ENCODE data around the gene GCH1.
"Not testable (repeated sequence)": the region's sequence is repeated elsewhere in the genome, so short reads cannot be mapped to it uniquely, and the experiment has no call there.

Gene GCH1

DNA sequence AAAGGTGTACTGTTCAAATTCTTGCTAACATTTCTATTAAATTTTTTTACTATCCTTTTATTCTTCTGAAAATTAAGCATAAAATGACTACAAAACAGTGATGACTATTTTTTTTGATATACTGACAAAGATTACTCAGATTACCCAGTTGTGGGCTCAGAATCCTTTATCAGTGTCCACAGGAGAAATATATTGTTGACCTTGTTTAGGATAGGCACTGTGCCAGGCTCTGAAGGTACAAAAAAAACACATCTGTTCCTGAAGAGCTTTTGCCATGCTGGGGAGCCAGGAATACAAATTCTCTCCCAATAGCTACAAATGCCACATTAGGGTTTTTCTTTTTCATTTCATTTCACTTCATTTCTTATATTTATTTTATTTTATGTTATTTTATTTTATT lies 26.9 kb upstream of the GCH1 start:
- H3K9ac ChIP-seq (ENCODE audit: low read length), result no peak overlapping the region
- no peak overlapping the region for H3K4me3 ChIP-seq (ENCODE audit: low read length)
- no peaks in the 10 kb centered on the region for H3K27me3 ChIP-seq (ENCODE audit: control insufficient read depth, insufficient read depth, low read length)
- no peak overlapping the region for H3K27ac ChIP-seq (ENCODE audit: low read length)
- no peaks in the 10 kb centered on the region for H3K36me3 ChIP-seq (ENCODE audit: control insufficient read depth, low read depth, low read length)
- no peaks in the 10 kb centered on the region for H3K9me3 ChIP-seq (ENCODE audit: control insufficient read depth, low read depth, low read length)
- H3K4me1 ChIP-seq (ENCODE audit: control insufficient read depth, low read depth, low read length), result no peaks in the 10 kb centered on the region

- Histone ChIP-seq H3K27ac (ENCODE audit: low read length) (no peak overlapping the region), H3K9ac (ENCODE audit: low read length) (no peak overlapping the region), H3K4me1 (ENCODE audit: control insufficient read depth, low read depth, low read length) (no peaks in the 10 kb centered on the region), H3K27me3 (ENCODE audit: control insufficient read depth, insufficient read depth, low read length) (no peaks in the 10 kb centered on the region), H3K4me3 (ENCODE audit: low read length) (no peak overlapping the region), H3K36me3 (ENCODE audit: control insufficient read depth, low read depth, low read length) (no peaks in the 10 kb centered on the region), H3K9me3 (ENCODE audit: control insufficient read depth, low read depth, low read length) (no peaks in the 10 kb centered on the region)
Measured at GRCh38 chr14:54928216-54928615, 25.6 kb upstream of the GCH1 start.

GRCh38 chr14:54927551-54927950 lies 24.9 kb upstream of the GCH1 start:
- H3K9ac ChIP-seq (ENCODE audit: low read length), result no peak overlapping the region
- no peaks in the 10 kb centered on the region for H3K36me3 ChIP-seq (ENCODE audit: control insufficient read depth, low read depth, low read length)
- H3K4me1 ChIP-seq (ENCODE audit: control insufficient read depth, low read depth, low read length), result no peaks in the 10 kb centered on the region
- no peaks in the 10 kb centered on the region for H3K9me3 ChIP-seq (ENCODE audit: control insufficient read depth, low read depth, low read length)
- H3K4me3 ChIP-seq (ENCODE audit: low read length), result no peak overlapping the region
- H3K27ac ChIP-seq (ENCODE audit: low read length), result no peak overlapping the region
- no peaks in the 10 kb centered on the region for H3K27me3 ChIP-seq (ENCODE audit: control insufficient read depth, insufficient read depth, low read length)

- H3K9ac ChIP-seq (ENCODE audit: low read length); H3K9me3 ChIP-seq (ENCODE audit: control insufficient read depth, low read depth, low read length); H3K4me1 ChIP-seq (ENCODE audit: control insufficient read depth, low read depth, low read length); H3K36me3 ChIP-seq (ENCODE audit: control insufficient read depth, low read depth, low read length); H3K27ac ChIP-seq (ENCODE audit: low read length); H3K4me3 ChIP-seq (ENCODE audit: low read length); H3K27me3 ChIP-seq (ENCODE audit: control insufficient read depth, insufficient read depth, low read length): not testable (repeated sequence)
Measured at GRCh38 chr14:54926570-54926969, 23.9 kb upstream of the GCH1 start.

DNA sequence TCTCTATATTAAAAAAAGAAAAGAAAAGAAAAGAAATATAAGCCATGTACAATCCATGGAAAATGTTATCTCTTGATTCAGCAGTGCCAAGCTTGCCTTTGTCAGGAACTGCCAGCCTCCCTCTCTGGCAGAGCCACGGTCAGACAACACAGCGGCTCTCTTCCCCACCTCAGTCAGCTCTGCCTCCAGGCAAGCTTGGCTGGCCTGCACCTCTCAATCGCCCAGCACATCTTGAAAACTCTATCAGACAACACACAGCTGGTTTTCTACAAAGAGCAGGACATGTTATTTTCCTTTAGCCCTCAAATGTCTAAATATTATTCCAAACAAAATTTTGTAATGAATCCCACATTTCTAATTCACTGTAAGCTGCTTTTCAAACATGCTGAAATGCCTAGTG lies 20.0 kb upstream of the GCH1 start:
- H3K9me3 ChIP-seq (ENCODE audit: control insufficient read depth, low read depth, low read length), result no peaks in the 10 kb centered on the region
- no peak overlapping the region for H3K9ac ChIP-seq (ENCODE audit: low read length)
- H3K27me3 ChIP-seq (ENCODE audit: control insufficient read depth, insufficient read depth, low read length), result no peaks in the 10 kb centered on the region
- H3K27ac ChIP-seq (ENCODE audit: low read length), result no peak overlapping the region
- H3K36me3 ChIP-seq (ENCODE audit: control insufficient read depth, low read depth, low read length), result no peaks in the 10 kb centered on the region
- H3K4me3 ChIP-seq (ENCODE audit: low read length), result no peak overlapping the region
- H3K4me1 ChIP-seq (ENCODE audit: control insufficient read depth, low read depth, low read length), result no peaks in the 10 kb centered on the region

GRCh38 chr14:54920052-54920451 lies 17.4 kb upstream of the GCH1 start:
- H3K9me3 ChIP-seq (ENCODE audit: control insufficient read depth, low read depth, low read length), result no peaks in the 10 kb centered on the region

GRCh38 chr14:54919330-54919729 lies 16.7 kb upstream of the GCH1 start:
- H3K36me3 ChIP-seq (ENCODE audit: control insufficient read depth, low read depth, low read length), result no peaks in the 10 kb centered on the region
- H3K27ac ChIP-seq (ENCODE audit: low read length), result no peak overlapping the region

More at GRCh38 chr14:54920052-54920451, 17.4 kb upstream of the GCH1 start:
- no peaks in the 10 kb centered on the region for H3K4me1 ChIP-seq (ENCODE audit: control insufficient read depth, low read depth, low read length)
- no peak overlapping the region for H3K4me3 ChIP-seq (ENCODE audit: low read length)
- no peak overlapping the region for H3K9ac ChIP-seq (ENCODE audit: low read length)
- no peaks in the 10 kb centered on the region for H3K27me3 ChIP-seq (ENCODE audit: control insufficient read depth, insufficient read depth, low read length)
- no peaks in the 10 kb centered on the region for H3K36me3 ChIP-seq (ENCODE audit: control insufficient read depth, low read depth, low read length)
- H3K27ac ChIP-seq (ENCODE audit: low read length), result no peak overlapping the region

DNA sequence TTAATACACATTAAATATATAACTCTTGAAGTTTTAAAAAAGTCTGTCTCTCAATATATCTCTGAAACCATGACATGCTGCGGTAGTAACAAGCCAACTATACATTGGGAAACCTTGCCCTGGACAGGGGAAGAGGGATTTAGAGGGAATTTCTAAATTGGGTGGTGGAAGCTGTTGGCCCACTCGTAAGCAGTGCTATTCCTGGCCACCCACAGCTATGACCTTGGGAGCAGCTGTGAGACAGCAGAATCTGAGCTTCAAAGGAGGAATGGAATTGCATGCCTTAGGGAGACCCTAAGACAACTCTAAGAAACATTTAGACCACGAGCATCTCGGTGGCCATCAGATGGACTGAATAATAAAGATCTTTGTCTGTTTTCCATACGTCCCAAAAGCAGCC lies 15.8 kb upstream of the GCH1 start:
- no peak overlapping the region for H3K27ac ChIP-seq (ENCODE audit: low read length)
- no peaks in the 10 kb centered on the region for H3K9me3 ChIP-seq (ENCODE audit: control insufficient read depth, low read depth, low read length)
- H3K4me1 ChIP-seq (ENCODE audit: control insufficient read depth, low read depth, low read length), result no peaks in the 10 kb centered on the region
- no peak overlapping the region for H3K4me3 ChIP-seq (ENCODE audit: low read length)
- no peaks in the 10 kb centered on the region for H3K36me3 ChIP-seq (ENCODE audit: control insufficient read depth, low read depth, low read length)
- no peaks in the 10 kb centered on the region for H3K27me3 ChIP-seq (ENCODE audit: control insufficient read depth, insufficient read depth, low read length)
- H3K9ac ChIP-seq (ENCODE audit: low read length), result no peak overlapping the region

More at GRCh38 chr14:54919330-54919729, 16.7 kb upstream of the GCH1 start:
- no peak overlapping the region for H3K9ac ChIP-seq (ENCODE audit: low read length)
- H3K4me3 ChIP-seq (ENCODE audit: low read length), result no peak overlapping the region
- H3K9me3 ChIP-seq (ENCODE audit: control insufficient read depth, low read depth, low read length), result no peaks in the 10 kb centered on the region
- H3K27me3 ChIP-seq (ENCODE audit: control insufficient read depth, insufficient read depth, low read length), result no peaks in the 10 kb centered on the region
- H3K4me1 ChIP-seq (ENCODE audit: control insufficient read depth, low read depth, low read length), result no peaks in the 10 kb centered on the region

DNA sequence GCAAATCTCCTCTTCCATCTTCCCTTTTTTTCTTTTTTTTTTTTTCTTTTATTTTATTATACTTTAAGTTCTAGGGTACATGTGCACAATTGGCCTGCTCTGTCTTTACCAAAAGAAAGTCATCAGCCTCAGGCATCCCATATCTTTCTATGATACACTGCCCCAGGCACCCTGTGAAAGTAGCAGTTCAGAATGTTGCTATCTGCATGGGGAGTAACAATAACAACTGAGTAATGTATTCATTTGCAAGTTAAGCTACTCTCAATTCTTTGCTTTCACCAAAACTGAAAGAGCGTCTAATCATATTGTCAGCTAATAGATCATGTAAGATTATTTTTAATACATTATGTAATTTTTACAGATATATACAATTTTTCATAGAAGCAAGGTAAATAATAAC lies 13.5 kb upstream of the GCH1 start:
- Histone ChIP-seq H3K4me3 (ENCODE audit: low read length) (no peak overlapping the region), H3K9ac (ENCODE audit: low read length) (no peak overlapping the region), H3K9me3 (ENCODE audit: control insufficient read depth, low read depth, low read length) (no peaks in the 10 kb centered on the region), H3K36me3 (ENCODE audit: control insufficient read depth, low read depth, low read length) (no peaks in the 10 kb centered on the region), H3K27me3 (ENCODE audit: control insufficient read depth, insufficient read depth, low read length) (no peaks in the 10 kb centered on the region), H3K4me1 (ENCODE audit: control insufficient read depth, low read depth, low read length) (no peaks in the 10 kb centered on the region), H3K27ac (ENCODE audit: low read length) (no peak overlapping the region)

GRCh38 chr14:54909817-54910558 lies 7.4 kb upstream of the GCH1 start:
- Histone ChIP-seq H3K4me3 (ENCODE audit: low read length) (no peak overlapping the region), H3K27ac (ENCODE audit: low read length) (no peak overlapping the region), H3K36me3 (ENCODE audit: control insufficient read depth, low read depth, low read length) (no peaks in the 10 kb centered on the region), H3K9me3 (ENCODE audit: control insufficient read depth, low read depth, low read length) (no peaks in the 10 kb centered on the region), H3K9ac (ENCODE audit: low read length) (no peak overlapping the region), H3K4me1 (ENCODE audit: control insufficient read depth, low read depth, low read length) (no peaks in the 10 kb centered on the region), H3K27me3 (ENCODE audit: control insufficient read depth, insufficient read depth, low read length) (no peaks in the 10 kb centered on the region)

DNA sequence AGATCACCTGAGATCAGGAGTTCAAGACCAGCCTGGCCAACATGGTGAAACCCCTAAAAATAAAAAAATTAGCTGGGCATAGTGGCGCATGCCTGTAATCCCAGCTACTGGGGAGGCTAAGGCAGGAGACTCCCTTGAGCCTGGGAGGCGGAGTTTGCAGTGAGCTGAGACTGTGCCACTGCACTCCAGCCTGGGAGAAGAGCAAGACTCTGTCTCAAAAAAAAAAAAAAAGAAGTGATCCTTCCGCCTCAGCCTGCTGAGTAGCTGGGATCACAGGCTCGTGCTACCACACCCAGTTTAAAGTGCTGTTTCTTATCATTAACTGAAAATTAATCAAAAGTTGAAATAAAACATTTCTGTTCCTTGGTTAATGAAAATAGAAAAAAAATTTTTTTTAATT lies 6.3 kb upstream of the GCH1 start:
- H3K9ac ChIP-seq (ENCODE audit: low read length), result not testable (repeated sequence)

GRCh38 chr14:54908190-54908589 lies 5.6 kb upstream of the GCH1 start:
- Histone ChIP-seq H3K4me3 (ENCODE audit: low read length) (no peak overlapping the region), H3K9ac (ENCODE audit: low read length) (no peak overlapping the region), H3K4me1 (ENCODE audit: control insufficient read depth, low read depth, low read length) (no peaks in the 10 kb centered on the region), H3K27me3 (ENCODE audit: control insufficient read depth, insufficient read depth, low read length) (peaks cover 6% of the 10 kb centered on the region), H3K9me3 (ENCODE audit: control insufficient read depth, low read depth, low read length) (no peaks in the 10 kb centered on the region), H3K36me3 (ENCODE audit: control insufficient read depth, low read depth, low read length) (no peaks in the 10 kb centered on the region), H3K27ac (ENCODE audit: low read length) (no peak overlapping the region)

More for the DNA sequence above, 6.3 kb upstream of the GCH1 start:
- not testable (repeated sequence) for H3K4me1 ChIP-seq (ENCODE audit: control insufficient read depth, low read depth, low read length); H3K4me3 ChIP-seq (ENCODE audit: low read length); H3K27me3 ChIP-seq (ENCODE audit: control insufficient read depth, insufficient read depth, low read length); H3K9me3 ChIP-seq (ENCODE audit: control insufficient read depth, low read depth, low read length); H3K36me3 ChIP-seq (ENCODE audit: control insufficient read depth, low read depth, low read length); H3K27ac ChIP-seq (ENCODE audit: low read length)
